Gastroesophageal sphincter (tissue), 3 donors: ENCODE data around the gene CTSE.

ENCODE experiments used
- POLR2A ChIP-seq, 2 donors: fragments of 450-650 bp; IDR thresholded peaks; one replicate each; pipeline ENCODE4 v1.6.1; 2017; ENCODE audit warnings: antibody characterized with exemption in 2 of 2, mild to moderate bottlenecking in 2 of 2, moderate library complexity in 1 of 2
- POLR2AphosphoS5 ChIP-seq: sonication (generic); formaldehyde crosslinking; IDR thresholded peaks from one replicate; pipeline ENCODE4 v1.6.1; 2017; ENCODE audit warnings: antibody characterized with exemption
- TF ChIP-seq, protein P1 (sequence below), 4 experiments: fragments of 200-600 bp in 2 of 4; fragments of 450-650 bp in 2 of 4; sonication (generic) in 1 of 4; IDR thresholded peaks; one replicate each; pipeline ENCODE4 v1.5.1; 2017 to 2019; ENCODE audit warnings: antibody characterized with exemption in 4 of 4, mild to moderate bottlenecking in 2 of 4, moderate library complexity in 2 of 4

DNA sequence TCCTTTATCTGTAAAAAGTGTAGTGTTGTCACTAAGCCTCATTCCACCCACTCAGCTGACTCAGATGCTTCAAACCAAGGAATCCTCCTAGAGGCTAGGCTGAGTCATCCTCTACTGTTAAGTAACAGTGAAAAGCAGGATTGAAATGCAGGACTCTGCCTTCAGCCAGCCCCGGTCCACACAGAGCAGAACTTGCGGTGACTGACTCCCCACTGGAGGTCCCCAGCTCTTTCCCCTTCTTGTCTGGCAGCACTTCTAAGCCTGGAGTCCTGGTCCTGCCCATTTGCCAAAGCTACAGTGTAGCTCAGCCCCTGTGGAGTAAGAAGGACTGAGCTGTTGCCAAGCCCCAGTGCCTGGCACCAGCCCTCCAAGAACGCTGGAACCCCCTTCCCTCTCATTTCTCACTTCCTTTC is 22.2 kb downstream of the CTSE start:
- no peak for TF ChIP-seq POLR2AphosphoS5
- TF ChIP-seq, protein P1, sequence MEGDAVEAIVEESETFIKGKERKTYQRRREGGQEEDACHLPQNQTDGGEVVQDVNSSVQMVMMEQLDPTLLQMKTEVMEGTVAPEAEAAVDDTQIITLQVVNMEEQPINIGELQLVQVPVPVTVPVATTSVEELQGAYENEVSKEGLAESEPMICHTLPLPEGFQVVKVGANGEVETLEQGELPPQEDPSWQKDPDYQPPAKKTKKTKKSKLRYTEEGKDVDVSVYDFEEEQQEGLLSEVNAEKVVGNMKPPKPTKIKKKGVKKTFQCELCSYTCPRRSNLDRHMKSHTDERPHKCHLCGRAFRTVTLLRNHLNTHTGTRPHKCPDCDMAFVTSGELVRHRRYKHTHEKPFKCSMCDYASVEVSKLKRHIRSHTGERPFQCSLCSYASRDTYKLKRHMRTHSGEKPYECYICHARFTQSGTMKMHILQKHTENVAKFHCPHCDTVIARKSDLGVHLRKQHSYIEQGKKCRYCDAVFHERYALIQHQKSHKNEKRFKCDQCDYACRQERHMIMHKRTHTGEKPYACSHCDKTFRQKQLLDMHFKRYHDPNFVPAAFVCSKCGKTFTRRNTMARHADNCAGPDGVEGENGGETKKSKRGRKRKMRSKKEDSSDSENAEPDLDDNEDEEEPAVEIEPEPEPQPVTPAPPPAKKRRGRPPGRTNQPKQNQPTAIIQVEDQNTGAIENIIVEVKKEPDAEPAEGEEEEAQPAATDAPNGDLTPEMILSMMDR (IDR thresholded peaks at IDR 0.05): no peak
- no peak for TF ChIP-seq POLR2A (IDR thresholded peaks at IDR 0.05)
